Loucy (cell line): ENCODE data around the gene CACNA2D3.

Experiments used
- CTCF ChIP-seq: fragments of 200-600 bp; sonication (generic); conservative IDR thresholded peaks from 2 replicates; pipeline ENCODE4 v1.5.1; 2014; ENCODE audit warnings: mild to moderate bottlenecking, antibody characterized with exemption, low read length
- EZH2phosphoT487 ChIP-seq: fragments of 200-600 bp; IDR thresholded peaks from 2 replicates; pipeline ENCODE4 v1.6.1; 2018; ENCODE audit warnings: antibody characterized with exemption, mild to moderate bottlenecking, moderate library complexity, borderline replicate concordance

- no peak for TF ChIP-seq CTCF
- TF ChIP-seq EZH2phosphoT487: no peak
These were observed 833.6 kb downstream of the CACNA2D3 start for GRCh38 chr3:54955941-54956340.
